SK-N-SH (cell line): ENCODE data around the gene PIGK.

ENCODE experiments used
- EP300 ChIP-seq, 2 experiments: IDR thresholded peaks; 2 replicates each; pipeline versions ENCODE4 v1.4.0 to v1.6.1; 2012; ENCODE audit warnings: borderline replicate concordance in 1 of 2, low read depth in 1 of 2, low read length in 1 of 2
- FOSL2 ChIP-seq: IDR thresholded peaks from 2 replicates; pipeline ENCODE4 v1.4.0; 2012; ENCODE audit warnings: low read depth, mild to moderate bottlenecking, moderate library complexity, borderline replicate concordance
- GABPA ChIP-seq: IDR thresholded peaks from 2 replicates; pipeline ENCODE4 v1.4.0; 2012; ENCODE audit warnings: low read depth, mild to moderate bottlenecking
- NRF1 ChIP-seq: IDR thresholded peaks from 2 replicates; pipeline ENCODE4 v1.6.1; 2012; ENCODE audit warnings: low read depth, mild to moderate bottlenecking, low read length
- POLR2AphosphoS5 ChIP-seq: IDR thresholded peaks from 2 replicates; pipeline ENCODE4 v1.6.1; 2012; ENCODE audit warnings: low read depth, low read length
- SMC3 ChIP-seq: IDR thresholded peaks from 2 replicates; pipeline ENCODE4 v1.6.1; 2012; ENCODE audit warnings: low read depth, low read length, improper control_type of control experiment
- TAF1 ChIP-seq: IDR thresholded peaks from 2 replicates; pipeline ENCODE4 v1.6.1; 2012; ENCODE audit warnings: low read depth, mild to moderate bottlenecking, low read length, moderate library complexity, borderline replicate concordance
- YY1 ChIP-seq: IDR thresholded peaks from 2 replicates; pipeline ENCODE4 v1.4.0; 2012; ENCODE audit warnings: low read depth, mild to moderate bottlenecking
- TF ChIP-seq, protein P1 (sequence below): fragments of 200-600 bp; sonication (generic); IDR thresholded peaks from 2 replicates; pipeline ENCODE4 v1.6.1; 2017; ENCODE audit warnings: antibody characterized with exemption, mild to moderate bottlenecking, moderate library complexity
- TF ChIP-seq, protein P2 (sequence below): IDR thresholded peaks from 2 replicates; pipeline ENCODE4 v1.4.0; 2012; ENCODE audit warnings: low read depth
- TF ChIP-seq, protein P3 (sequence below): fragments of 150-350 bp; IDR thresholded peaks from 2 replicates; pipeline ENCODE4 v1.6.1; 2017; ENCODE audit warnings: antibody characterized with exemption, low read length, low read depth, borderline replicate concordance
- TF ChIP-seq, protein P4 (sequence below): IDR thresholded peaks from 2 replicates; pipeline ENCODE4 v1.6.1; 2012; ENCODE audit warnings: mild to moderate bottlenecking, low read depth, low read length, moderate library complexity
- TF ChIP-seq, protein P5 (sequence below): IDR thresholded peaks from 2 replicates; pipeline ENCODE4 v1.4.0; 2012; ENCODE audit warnings: low read depth, borderline replicate concordance
- TF ChIP-seq, protein P6 (sequence below): IDR thresholded peaks from 2 replicates; pipeline ENCODE4 v1.4.0; 2012; ENCODE audit warnings: low read depth, borderline replicate concordance

DNA sequence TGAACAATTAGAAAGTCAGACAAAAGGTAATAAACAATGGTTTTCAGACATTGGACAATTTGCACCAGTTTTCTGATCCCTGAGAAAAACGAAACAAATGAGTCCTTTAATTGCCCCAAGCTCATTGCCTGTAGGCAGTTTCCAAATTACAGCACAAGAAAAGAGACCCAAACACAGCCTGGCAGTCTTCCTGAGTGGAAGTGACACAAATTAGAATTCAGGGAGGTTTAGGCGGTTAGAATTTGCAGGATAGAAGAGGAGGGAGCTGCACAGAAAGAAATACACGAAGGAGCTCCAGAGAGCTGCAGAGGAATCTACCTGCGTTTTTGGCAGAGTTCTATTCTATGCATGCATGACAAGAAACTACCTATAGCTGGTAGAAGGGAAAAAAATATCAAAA, 115.7 kb downstream of the PIGK start:
- TF ChIP-seq, protein P1, sequence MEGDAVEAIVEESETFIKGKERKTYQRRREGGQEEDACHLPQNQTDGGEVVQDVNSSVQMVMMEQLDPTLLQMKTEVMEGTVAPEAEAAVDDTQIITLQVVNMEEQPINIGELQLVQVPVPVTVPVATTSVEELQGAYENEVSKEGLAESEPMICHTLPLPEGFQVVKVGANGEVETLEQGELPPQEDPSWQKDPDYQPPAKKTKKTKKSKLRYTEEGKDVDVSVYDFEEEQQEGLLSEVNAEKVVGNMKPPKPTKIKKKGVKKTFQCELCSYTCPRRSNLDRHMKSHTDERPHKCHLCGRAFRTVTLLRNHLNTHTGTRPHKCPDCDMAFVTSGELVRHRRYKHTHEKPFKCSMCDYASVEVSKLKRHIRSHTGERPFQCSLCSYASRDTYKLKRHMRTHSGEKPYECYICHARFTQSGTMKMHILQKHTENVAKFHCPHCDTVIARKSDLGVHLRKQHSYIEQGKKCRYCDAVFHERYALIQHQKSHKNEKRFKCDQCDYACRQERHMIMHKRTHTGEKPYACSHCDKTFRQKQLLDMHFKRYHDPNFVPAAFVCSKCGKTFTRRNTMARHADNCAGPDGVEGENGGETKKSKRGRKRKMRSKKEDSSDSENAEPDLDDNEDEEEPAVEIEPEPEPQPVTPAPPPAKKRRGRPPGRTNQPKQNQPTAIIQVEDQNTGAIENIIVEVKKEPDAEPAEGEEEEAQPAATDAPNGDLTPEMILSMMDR: no peak
- TF ChIP-seq, protein P2, sequence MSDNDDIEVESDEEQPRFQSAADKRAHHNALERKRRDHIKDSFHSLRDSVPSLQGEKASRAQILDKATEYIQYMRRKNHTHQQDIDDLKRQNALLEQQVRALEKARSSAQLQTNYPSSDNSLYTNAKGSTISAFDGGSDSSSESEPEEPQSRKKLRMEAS: no peak
- TF ChIP-seq YY1 (no peak), EP300 (IDR thresholded peaks at IDR 0.05; ENCODE audit: borderline replicate concordance in 1 of 2, low read depth in 1 of 2, low read length in 1 of 2) (no peak), POLR2AphosphoS5 (no peak), TAF1 (no peak), GABPA (no peak), NRF1 (no peak), SMC3 (no peak), FOSL2 (no peak)
- TF ChIP-seq, protein P3, sequence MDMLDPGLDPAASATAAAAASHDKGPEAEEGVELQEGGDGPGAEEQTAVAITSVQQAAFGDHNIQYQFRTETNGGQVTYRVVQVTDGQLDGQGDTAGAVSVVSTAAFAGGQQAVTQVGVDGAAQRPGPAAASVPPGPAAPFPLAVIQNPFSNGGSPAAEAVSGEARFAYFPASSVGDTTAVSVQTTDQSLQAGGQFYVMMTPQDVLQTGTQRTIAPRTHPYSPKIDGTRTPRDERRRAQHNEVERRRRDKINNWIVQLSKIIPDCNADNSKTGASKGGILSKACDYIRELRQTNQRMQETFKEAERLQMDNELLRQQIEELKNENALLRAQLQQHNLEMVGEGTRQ: no peak
- TF ChIP-seq, protein P4, sequence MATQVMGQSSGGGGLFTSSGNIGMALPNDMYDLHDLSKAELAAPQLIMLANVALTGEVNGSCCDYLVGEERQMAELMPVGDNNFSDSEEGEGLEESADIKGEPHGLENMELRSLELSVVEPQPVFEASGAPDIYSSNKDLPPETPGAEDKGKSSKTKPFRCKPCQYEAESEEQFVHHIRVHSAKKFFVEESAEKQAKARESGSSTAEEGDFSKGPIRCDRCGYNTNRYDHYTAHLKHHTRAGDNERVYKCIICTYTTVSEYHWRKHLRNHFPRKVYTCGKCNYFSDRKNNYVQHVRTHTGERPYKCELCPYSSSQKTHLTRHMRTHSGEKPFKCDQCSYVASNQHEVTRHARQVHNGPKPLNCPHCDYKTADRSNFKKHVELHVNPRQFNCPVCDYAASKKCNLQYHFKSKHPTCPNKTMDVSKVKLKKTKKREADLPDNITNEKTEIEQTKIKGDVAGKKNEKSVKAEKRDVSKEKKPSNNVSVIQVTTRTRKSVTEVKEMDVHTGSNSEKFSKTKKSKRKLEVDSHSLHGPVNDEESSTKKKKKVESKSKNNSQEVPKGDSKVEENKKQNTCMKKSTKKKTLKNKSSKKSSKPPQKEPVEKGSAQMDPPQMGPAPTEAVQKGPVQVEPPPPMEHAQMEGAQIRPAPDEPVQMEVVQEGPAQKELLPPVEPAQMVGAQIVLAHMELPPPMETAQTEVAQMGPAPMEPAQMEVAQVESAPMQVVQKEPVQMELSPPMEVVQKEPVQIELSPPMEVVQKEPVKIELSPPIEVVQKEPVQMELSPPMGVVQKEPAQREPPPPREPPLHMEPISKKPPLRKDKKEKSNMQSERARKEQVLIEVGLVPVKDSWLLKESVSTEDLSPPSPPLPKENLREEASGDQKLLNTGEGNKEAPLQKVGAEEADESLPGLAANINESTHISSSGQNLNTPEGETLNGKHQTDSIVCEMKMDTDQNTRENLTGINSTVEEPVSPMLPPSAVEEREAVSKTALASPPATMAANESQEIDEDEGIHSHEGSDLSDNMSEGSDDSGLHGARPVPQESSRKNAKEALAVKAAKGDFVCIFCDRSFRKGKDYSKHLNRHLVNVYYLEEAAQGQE: no peak
- TF ChIP-seq, protein P5, sequence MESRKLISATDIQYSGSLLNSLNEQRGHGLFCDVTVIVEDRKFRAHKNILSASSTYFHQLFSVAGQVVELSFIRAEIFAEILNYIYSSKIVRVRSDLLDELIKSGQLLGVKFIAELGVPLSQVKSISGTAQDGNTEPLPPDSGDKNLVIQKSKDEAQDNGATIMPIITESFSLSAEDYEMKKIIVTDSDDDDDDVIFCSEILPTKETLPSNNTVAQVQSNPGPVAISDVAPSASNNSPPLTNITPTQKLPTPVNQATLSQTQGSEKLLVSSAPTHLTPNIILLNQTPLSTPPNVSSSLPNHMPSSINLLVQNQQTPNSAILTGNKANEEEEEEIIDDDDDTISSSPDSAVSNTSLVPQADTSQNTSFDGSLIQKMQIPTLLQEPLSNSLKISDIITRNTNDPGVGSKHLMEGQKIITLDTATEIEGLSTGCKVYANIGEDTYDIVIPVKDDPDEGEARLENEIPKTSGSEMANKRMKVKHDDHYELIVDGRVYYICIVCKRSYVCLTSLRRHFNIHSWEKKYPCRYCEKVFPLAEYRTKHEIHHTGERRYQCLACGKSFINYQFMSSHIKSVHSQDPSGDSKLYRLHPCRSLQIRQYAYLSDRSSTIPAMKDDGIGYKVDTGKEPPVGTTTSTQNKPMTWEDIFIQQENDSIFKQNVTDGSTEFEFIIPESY: no peak
- TF ChIP-seq, protein P6, sequence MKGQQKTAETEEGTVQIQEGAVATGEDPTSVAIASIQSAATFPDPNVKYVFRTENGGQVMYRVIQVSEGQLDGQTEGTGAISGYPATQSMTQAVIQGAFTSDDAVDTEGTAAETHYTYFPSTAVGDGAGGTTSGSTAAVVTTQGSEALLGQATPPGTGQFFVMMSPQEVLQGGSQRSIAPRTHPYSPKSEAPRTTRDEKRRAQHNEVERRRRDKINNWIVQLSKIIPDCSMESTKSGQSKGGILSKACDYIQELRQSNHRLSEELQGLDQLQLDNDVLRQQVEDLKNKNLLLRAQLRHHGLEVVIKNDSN: no peak
